Hematopoietic multipotent progenitor cell (in vitro differentiated cells): ENCODE data around the gene BCKDHA. TPM values are rescaled to one million over a fixed set of nuclear protein-coding genes. Genes with fewer than 3 reads are reported as not detected.
A peak's percentile ranks its signal among the peaks of the same experiment; 100 is the strongest.
"Not testable (repeated sequence)": the region's sequence is repeated elsewhere in the genome, so short reads cannot be mapped to it uniquely, and the experiment has no call there.

Source experiments
- DNase-seq, 3 donors: peaks; one replicate each; pipeline ENCODE4 v3.0.0-alpha.2; 2011 to 2015; ENCODE audit warnings: low read depth in 2 of 3, low spot score in 2 of 3
- small RNA-seq: library from RNA; depleted of rRNA; stranded (forward); fragments of <200 nt; gene quantifications from one replicate; pipeline ENCODE3, GENCODE V24; 2012
- total RNA-seq: library from RNA; depleted of rRNA; stranded (reverse); fragments of >200 nt; gene quantifications from one replicate; pipeline ENCODE4 v1.2.3, GENCODE V29; 2012

The BCKDHA gene
- total RNA-seq, 1 donor: 139 TPM

DNA sequence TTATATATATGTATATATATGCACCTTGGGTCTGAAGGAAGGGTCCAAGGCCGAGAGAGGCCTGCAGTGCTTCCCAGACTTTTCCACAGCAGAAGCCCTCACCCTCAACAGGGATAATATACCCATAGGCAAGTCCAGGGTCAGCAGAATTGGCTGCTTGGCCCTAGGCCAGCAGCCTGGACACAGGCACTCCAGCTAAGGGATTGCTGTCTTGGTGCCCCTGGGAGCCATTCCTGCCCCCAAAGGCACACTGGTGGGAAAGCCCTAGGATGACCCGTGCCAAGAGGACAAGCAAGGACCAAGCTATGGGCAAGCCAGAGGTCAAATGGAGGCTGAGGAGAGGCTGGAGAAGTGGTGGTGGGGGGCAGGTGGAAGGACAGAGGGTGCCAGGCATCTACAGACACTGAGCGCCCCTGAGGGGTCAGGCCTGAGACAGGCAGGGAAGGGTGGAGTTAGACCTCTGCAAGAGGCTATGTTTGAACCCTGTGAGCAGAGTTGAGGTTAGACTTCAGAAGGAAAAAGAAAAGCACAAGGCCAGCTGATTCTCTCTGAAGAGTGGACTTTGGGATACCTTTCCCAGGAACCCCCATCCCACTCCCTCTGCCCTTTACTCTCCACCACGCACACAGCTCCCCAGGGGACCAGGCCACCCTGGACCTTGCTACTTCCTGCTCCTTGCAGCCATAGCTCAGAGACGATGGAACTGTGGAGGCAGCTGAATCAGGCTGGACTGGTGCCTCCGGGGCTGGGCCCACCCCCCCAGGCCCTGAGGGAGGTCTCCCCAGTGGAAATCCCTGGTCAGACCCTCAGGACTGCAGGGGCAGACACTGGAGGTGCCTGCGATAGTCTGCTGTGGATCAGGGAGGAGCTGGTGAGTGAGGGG lies 45.1 kb downstream of the BCKDHA start, which contains the start of gene ERICH4:
Gene ERICH4, plus strand, starts transcription at position 684 of the 883 bp plus-strand sequence. Its CDS starts 14 bp downstream, at position 698.
- DNase-seq: no peak

- no peak for DNase-seq
These were observed 46.3 kb downstream of the BCKDHA start for GRCh38 chr19:41443813-41444455.

DNA sequence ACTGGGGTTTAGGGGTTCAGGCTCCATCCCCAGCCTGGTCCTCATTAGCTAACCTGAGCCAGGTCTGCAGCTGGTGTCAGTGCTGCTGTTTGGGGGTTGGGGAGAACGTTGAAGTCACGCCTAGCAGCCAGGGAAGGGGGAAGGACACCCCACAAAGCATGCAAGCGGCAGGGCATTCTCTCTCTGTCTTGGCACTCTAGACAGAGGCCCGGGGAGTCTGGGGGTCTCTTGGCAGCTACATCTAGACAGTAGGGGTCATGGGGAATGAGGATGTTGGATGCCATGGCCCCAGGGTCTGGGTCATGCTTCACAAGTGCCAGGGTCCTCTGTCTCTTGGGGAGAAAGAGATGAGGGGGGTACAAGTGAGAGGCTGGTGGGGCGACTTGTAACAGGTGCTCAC lies 48.0 kb downstream of the BCKDHA start:
- no peak for DNase-seq

DNA sequence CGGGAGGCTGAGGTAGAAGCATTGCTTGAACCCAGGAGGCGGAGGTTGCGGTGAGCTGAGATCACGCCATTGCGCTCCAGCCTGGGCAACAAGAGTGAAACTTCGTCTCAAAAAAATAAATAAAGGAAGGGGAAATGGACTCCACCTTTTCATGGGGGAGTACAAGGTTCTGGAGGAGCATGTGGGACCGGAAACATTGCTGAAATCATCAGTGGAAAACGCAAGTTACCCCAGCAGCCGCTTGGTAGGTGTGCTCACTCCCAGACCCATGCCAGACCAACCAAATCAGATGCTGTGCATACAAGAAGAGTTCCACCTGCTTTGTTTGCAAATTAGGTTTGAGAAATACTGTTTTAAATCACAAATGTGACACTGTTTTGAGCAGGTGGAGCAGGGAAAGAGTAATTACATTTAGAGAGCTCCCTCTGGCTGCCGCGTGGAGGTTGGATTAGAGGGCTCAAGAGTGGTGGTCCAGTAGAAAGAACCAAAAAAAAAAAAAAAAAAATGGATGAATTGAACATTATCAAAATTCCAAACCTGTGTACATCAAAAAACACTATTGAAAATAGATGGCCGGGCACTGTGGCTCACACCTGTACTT lies 50.2 kb downstream of the BCKDHA start:
- no peak for DNase-seq

DNA sequence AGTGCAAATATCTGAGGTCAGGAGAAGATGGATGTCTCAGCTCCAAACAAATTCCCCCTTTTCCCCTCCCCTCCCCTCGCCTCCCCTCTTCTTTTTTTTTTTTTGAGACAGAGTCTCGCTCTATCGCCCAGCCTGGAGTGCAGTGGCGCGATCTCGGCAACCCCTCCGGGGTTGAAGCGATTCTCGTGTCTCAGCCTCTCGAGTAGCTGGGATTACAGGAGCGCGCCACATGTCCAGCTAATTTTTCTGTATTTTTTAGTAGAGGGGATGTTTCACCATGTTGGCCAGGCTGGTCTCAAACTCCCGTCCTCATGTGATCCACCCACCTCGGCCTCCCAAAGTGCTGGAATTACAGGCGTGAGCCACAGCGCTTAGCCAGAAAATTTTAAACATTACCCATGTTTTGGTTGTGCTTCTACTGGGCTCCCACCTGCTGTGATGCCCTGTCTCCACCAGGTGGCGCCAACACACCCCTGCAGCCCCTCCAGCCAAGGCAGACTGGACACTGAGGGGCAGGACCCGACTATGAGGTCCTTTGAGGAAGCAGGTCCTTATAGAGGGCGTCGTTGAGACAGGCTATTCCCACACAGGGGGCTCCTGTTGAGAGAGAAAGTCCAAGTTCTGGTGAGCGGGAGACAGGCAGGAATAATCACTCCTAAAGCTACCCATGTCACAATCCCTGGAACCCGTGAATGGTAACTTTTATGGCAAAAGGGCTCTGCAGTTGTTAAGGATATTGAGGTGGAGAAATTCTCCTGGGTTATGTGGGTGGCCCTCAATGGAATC lies 51.7 kb downstream of the BCKDHA start:
- peak; percentile 59 to 66 (median 59) for DNase-seq

GRCh38 chr19:41449865-41450178 lies 52.2 kb downstream of the BCKDHA start:
- no peak for DNase-seq

GRCh38 chr19:41452584-41453275 lies 55.1 kb downstream of the BCKDHA start:
- DNase-seq: no peak

- DNase-seq: no peak
These were observed 58.3 kb downstream of the BCKDHA start for GRCh38 chr19:41455936-41456335.

DNA sequence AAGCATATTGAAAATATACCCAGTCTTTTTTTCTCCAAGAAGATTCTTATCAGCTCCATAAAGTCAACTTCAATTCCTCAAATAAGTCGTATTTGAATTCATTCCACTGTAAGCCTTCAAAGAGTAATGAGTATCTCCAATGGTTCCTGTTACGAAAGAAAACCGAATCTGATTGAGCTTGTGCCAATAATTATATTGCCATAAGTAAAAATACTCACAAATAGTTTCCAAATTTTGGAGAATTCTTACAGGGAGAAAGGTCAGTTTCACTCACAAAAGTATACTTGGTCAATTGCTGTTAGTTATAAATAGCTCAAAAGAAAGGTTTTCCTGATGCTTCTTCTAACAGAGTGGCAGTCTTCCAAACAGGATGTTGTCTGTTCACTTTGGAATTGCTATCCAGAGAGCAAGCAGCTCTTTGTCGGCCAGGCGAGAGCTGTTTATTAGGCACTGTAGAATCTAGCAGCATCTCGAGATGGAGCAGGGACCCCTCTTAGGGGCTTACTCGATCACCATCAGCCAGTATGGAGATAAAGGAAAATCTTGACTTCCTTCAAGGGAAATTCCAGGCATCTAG lies 58.8 kb downstream of the BCKDHA start:
- DNase-seq: no peak

- no peak for DNase-seq
These were observed 59.6 kb downstream of the BCKDHA start for GRCh38 chr19:41457241-41457640.

GRCh38 chr19:41462497-41462896 lies 64.9 kb downstream of the BCKDHA start:
- no peak for DNase-seq

DNA sequence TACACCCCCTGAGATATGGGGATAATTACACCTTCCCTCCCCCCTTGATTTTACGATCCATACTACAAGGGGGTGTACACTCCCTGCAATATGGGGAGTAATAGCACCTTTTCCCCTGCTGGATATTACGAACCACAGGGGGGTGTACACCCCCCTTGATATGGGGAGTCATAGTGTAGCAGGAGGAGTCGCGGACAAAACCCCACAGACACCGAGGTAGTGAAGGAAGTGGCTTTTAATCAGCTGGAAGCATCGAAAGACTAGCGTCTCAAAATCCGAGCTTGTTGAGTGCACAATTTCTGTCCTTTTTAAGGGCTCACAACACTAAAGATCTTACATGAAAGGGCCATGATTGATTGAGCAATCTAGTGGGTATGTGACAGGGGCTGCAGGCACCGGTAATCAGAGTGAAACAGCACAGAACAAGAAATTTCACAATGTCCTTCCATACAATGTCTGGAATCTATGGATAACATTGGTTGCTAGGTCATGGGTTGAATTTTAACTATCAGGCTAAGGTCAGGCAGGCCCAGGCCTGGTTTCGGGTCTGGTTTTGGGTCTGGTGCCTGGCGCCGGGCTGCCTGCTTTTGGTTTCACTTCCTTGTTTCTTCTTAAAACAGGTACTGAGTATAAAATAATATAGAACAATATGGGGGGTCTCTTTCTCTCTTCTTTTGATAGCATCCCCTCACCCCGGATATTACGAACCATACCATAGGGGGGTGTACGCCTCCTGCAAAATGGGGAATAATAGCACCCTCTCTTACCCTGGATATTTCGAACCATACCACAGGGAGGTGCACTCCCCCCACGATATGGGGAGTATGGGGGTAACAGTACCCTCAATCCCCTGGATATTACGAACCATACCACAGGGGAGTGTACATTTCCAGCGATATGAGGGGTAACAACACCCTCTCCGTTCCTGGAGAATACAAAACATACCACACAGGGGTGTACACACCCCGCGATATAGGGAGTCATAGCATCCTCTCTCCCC lies 65.9 kb downstream of the BCKDHA start:
- not testable (repeated sequence) for DNase-seq

Small RNA genes within 50 kb of the gene (small RNA-seq; reads per million reads assigned to genes)
- not detected for gene RF00017

Other genes with a start within 250 kb of the BCKDHA start
- gene CYP2S1, start 204.6 kb upstream of the BCKDHA start, total RNA-seq: 3.0 TPM
- gene AXL, start 178.6 kb upstream of the BCKDHA start, total RNA-seq: 7.0 TPM
- gene HNRNPUL1, start 133.4 kb upstream of the BCKDHA start, total RNA-seq: 159 TPM
- 29.1 TPM for gene CCDC97, start 87.6 kb upstream of the BCKDHA start, total RNA-seq
- gene TGFB1, start 43.9 kb upstream of the BCKDHA start, total RNA-seq: 76.2 TPM
- gene B9D2, start 33.7 kb upstream of the BCKDHA start, total RNA-seq: 26.4 TPM
- gene TMEM91, start 21.3 kb upstream of the BCKDHA start, total RNA-seq: 22.9 TPM
- 36.4 TPM for gene EXOSC5, start 459 bp upstream of the BCKDHA start, total RNA-seq
- 18.0 TPM for gene B3GNT8, start 29.6 kb downstream of the BCKDHA start, total RNA-seq
- gene DMAC2, start 42.1 kb downstream of the BCKDHA start, total RNA-seq: 70.0 TPM
- under 0.01 TPM for gene ERICH4, start 45.3 kb downstream of the BCKDHA start, total RNA-seq
- gene CEACAM21, start 178.3 kb downstream of the BCKDHA start, total RNA-seq: 11.3 TPM
- gene CEACAM4, start 229.3 kb downstream of the BCKDHA start, total RNA-seq: 12.7 TPM